A673 (cell line): Measurements from ENCODE around the gene GNAS.

ENCODE experiments used
- EZH2 ChIP-seq: fragments of 200-600 bp; sonication (generic); IDR thresholded peaks from 2 replicates; pipeline ENCODE4 v1.6.1; 2017; ENCODE audit warnings: borderline replicate concordance, low read depth, mild to moderate bottlenecking, mixed read lengths, antibody characterized with exemption, low read length; ENCODE audit not compliant: poor library complexity, severe bottlenecking
- TF ChIP-seq, protein P1 (sequence below): fragments of 300-800, 200-600 bp; sonication (generic); conservative IDR thresholded peaks from 2 replicates; pipeline ENCODE4 v1.5.1; 2017; ENCODE audit warnings: low read depth, mild to moderate bottlenecking, antibody characterized with exemption, low read length, moderate library complexity, mixed read lengths

DNA sequence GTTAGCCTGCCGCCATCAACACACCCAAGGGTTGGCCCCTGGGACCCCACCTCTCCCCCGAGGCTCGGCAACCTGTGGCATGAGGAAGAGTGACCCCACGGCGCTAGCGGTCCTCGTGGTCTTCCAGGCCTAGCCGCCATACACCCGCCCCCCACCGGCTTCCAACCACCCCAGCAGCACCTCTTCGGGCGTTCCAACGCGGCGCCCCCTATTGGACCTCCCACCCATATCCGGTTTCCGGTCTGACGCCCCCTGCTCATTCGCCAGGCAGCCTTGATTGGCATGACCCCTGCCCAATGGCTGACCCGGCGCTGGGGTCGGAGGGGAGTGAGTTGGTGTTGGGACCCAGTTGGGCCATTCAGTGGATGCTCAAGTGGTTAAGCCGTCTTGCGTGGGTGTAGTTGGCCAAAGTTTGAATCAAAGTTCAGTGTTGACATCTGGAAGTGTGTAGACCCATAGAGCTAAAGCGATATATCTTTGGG, 1.8 kb upstream of the GNAS start, which contains the start of gene GNAS-AS1:
- no peak for TF ChIP-seq EZH2
- TF ChIP-seq, protein P1, sequence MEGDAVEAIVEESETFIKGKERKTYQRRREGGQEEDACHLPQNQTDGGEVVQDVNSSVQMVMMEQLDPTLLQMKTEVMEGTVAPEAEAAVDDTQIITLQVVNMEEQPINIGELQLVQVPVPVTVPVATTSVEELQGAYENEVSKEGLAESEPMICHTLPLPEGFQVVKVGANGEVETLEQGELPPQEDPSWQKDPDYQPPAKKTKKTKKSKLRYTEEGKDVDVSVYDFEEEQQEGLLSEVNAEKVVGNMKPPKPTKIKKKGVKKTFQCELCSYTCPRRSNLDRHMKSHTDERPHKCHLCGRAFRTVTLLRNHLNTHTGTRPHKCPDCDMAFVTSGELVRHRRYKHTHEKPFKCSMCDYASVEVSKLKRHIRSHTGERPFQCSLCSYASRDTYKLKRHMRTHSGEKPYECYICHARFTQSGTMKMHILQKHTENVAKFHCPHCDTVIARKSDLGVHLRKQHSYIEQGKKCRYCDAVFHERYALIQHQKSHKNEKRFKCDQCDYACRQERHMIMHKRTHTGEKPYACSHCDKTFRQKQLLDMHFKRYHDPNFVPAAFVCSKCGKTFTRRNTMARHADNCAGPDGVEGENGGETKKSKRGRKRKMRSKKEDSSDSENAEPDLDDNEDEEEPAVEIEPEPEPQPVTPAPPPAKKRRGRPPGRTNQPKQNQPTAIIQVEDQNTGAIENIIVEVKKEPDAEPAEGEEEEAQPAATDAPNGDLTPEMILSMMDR, result no peak
